Measurements from ENCODE around the gene RAD51AP1.

Gene RAD51AP1

GRCh38 chr12:4539167-4539870, 629 bp downstream of the RAD51AP1 start:
- peak overlapping the region; percentile 58 for H2BK5ac ChIP-seq (ENCODE audit: low read length)
- peak overlapping the region; percentile 48 for H4K5ac ChIP-seq (ENCODE audit: low read length)
- WGBS (ENCODE audit: extremely low coverage, insufficient coverage, low lambda C conversion rate) = no CpG with 5 or more reads among the region's 16 CpGs
- H3K18ac ChIP-seq (ENCODE audit: low read length) = no peak overlapping the region
- no peak overlapping the region for H3K4ac ChIP-seq (ENCODE audit: low read depth, low read length)
- H3K4me1 ChIP-seq (ENCODE audit: control insufficient read depth, low read depth, low read length) = no peaks in the 10 kb centered on the region
- peaks cover 6% of the 10 kb centered on the region for H3K79me1 ChIP-seq (ENCODE audit: low read length)
- no peaks in the 10 kb centered on the region for H3K36me3 ChIP-seq (ENCODE audit: control insufficient read depth, insufficient read depth, low read length)
- peaks cover 15% of the 10 kb centered on the region for H3K79me2 ChIP-seq (ENCODE audit: control insufficient read depth, insufficient read depth, low read length)
- no peaks in the 10 kb centered on the region for H3K27me3 ChIP-seq (ENCODE audit: insufficient read depth, low read length, poor library complexity)
- no peak for DNase-seq
- H3K4me2 ChIP-seq (ENCODE audit: low read length) = peak overlapping the region; percentile 56
- H3K4me3 ChIP-seq (ENCODE audit: low read length) = peak overlapping the region; percentile 98
- H2BK120ac ChIP-seq (ENCODE audit: low read depth, low read length) = no peak overlapping the region
- H2AK5ac ChIP-seq (ENCODE audit: low read length) = no peak overlapping the region
- peak overlapping the region; percentile 97 for H3K9ac ChIP-seq (ENCODE audit: low read length)
- no peak overlapping the region for H3K23ac ChIP-seq (ENCODE audit: low read length)
- no peak overlapping the region for H4K8ac ChIP-seq (ENCODE audit: low read depth, low read length)
- no peak overlapping the region for H2BK15ac ChIP-seq (replicated peaks; ENCODE audit: low read depth)
- H3K27ac ChIP-seq (ENCODE audit: low read depth, low read length) = no peak overlapping the region
- H3K56ac ChIP-seq (ENCODE audit: low read length) = peak overlapping the region; percentile 99

GRCh38 chr12:4540170-4540569, 1.5 kb downstream of the RAD51AP1 start:
- no peaks in the 10 kb centered on the region for H3K27me3 ChIP-seq (ENCODE audit: insufficient read depth, low read length, poor library complexity)
- H3K27ac ChIP-seq (ENCODE audit: low read depth, low read length) = no peak overlapping the region
- no peak overlapping the region for H4K5ac ChIP-seq (ENCODE audit: low read length)
- no peak overlapping the region for H3K4me2 ChIP-seq (ENCODE audit: low read length)
- H3K56ac ChIP-seq (ENCODE audit: low read length) = peak overlapping the region; percentile 17
- peaks cover 15% of the 10 kb centered on the region for H3K79me2 ChIP-seq (ENCODE audit: control insufficient read depth, insufficient read depth, low read length)
- WGBS (ENCODE audit: extremely low coverage, insufficient coverage, low lambda C conversion rate) = no CpG with 5 or more reads among the region's 3 CpGs
- H3K4me1 ChIP-seq (ENCODE audit: control insufficient read depth, low read depth, low read length) = no peaks in the 10 kb centered on the region
- H3K79me1 ChIP-seq (ENCODE audit: low read length) = peaks cover 5% of the 10 kb centered on the region
- DNase-seq = no peak
- H2AK5ac ChIP-seq (ENCODE audit: low read length) = no peak overlapping the region
- no peak overlapping the region for H2BK15ac ChIP-seq (replicated peaks; ENCODE audit: low read depth)
- no peak overlapping the region for H2BK5ac ChIP-seq (ENCODE audit: low read length)
- no peak overlapping the region for H3K4me3 ChIP-seq (ENCODE audit: low read length)
- H3K4ac ChIP-seq (ENCODE audit: low read depth, low read length) = no peak overlapping the region
- no peak overlapping the region for H2BK120ac ChIP-seq (ENCODE audit: low read depth, low read length)
- H4K8ac ChIP-seq (ENCODE audit: low read depth, low read length) = no peak overlapping the region
- no peak overlapping the region for H3K18ac ChIP-seq (ENCODE audit: low read length)
- H3K9ac ChIP-seq (ENCODE audit: low read length) = peak overlapping the region; percentile 97
- no peaks in the 10 kb centered on the region for H3K36me3 ChIP-seq (ENCODE audit: control insufficient read depth, insufficient read depth, low read length)
- no peak overlapping the region for H3K23ac ChIP-seq (ENCODE audit: low read length)

GRCh38 chr12:4540638-4541037, 1.9 kb downstream of the RAD51AP1 start:
- Histone ChIP-seq H3K36me3 (ENCODE audit: control insufficient read depth, insufficient read depth, low read length) (no peaks in the 10 kb centered on the region), H2BK15ac (replicated peaks; ENCODE audit: low read depth) (no peak overlapping the region), H2BK5ac (ENCODE audit: low read length) (no peak overlapping the region), H3K79me1 (ENCODE audit: low read length) (peaks cover 5% of the 10 kb centered on the region), H3K56ac (ENCODE audit: low read length) (no peak overlapping the region), H2AK5ac (ENCODE audit: low read length) (no peak overlapping the region), H3K18ac (ENCODE audit: low read length) (no peak overlapping the region), H3K9ac (ENCODE audit: low read length) (no peak overlapping the region), H3K4me3 (ENCODE audit: low read length) (no peak overlapping the region), H3K27ac (ENCODE audit: low read depth, low read length) (no peak overlapping the region), H3K79me2 (ENCODE audit: control insufficient read depth, insufficient read depth, low read length) (peaks cover 15% of the 10 kb centered on the region), H3K23ac (ENCODE audit: low read length) (no peak overlapping the region), H2BK120ac (ENCODE audit: low read depth, low read length) (no peak overlapping the region), H3K4me1 (ENCODE audit: control insufficient read depth, low read depth, low read length) (no peaks in the 10 kb centered on the region), H3K4me2 (ENCODE audit: low read length) (no peak overlapping the region), H3K4ac (ENCODE audit: low read depth, low read length) (no peak overlapping the region), H4K5ac (ENCODE audit: low read length) (no peak overlapping the region), H4K8ac (ENCODE audit: low read depth, low read length) (no peak overlapping the region), H3K27me3 (ENCODE audit: insufficient read depth, low read length, poor library complexity) (no peaks in the 10 kb centered on the region)
- no CpG with 5 or more reads among the region's 2 CpGs for WGBS (ENCODE audit: extremely low coverage, insufficient coverage, low lambda C conversion rate)
- no peak for DNase-seq

- Histone ChIP-seq H3K4me3 (ENCODE audit: low read length) (no peak overlapping the region), H3K36me3 (ENCODE audit: control insufficient read depth, insufficient read depth, low read length) (no peaks in the 10 kb centered on the region), H3K79me1 (ENCODE audit: low read length) (no peaks in the 10 kb centered on the region), H3K4me1 (ENCODE audit: control insufficient read depth, low read depth, low read length) (no peaks in the 10 kb centered on the region), H2AK5ac (ENCODE audit: low read length) (no peak overlapping the region), H3K9ac (ENCODE audit: low read length) (no peak overlapping the region), H3K27me3 (ENCODE audit: insufficient read depth, low read length, poor library complexity) (no peaks in the 10 kb centered on the region), H3K27ac (ENCODE audit: low read depth, low read length) (no peak overlapping the region), H3K79me2 (ENCODE audit: control insufficient read depth, insufficient read depth, low read length) (peaks cover 1% of the 10 kb centered on the region), H3K4ac (ENCODE audit: low read depth, low read length) (no peak overlapping the region), H3K18ac (ENCODE audit: low read length) (no peak overlapping the region), H4K5ac (ENCODE audit: low read length) (no peak overlapping the region), H2BK120ac (ENCODE audit: low read depth, low read length) (no peak overlapping the region), H3K56ac (ENCODE audit: low read length) (no peak overlapping the region), H3K23ac (ENCODE audit: low read length) (no peak overlapping the region), H3K4me2 (ENCODE audit: low read length) (no peak overlapping the region), H4K8ac (ENCODE audit: low read depth, low read length) (no peak overlapping the region), H2BK5ac (ENCODE audit: low read length) (no peak overlapping the region), H2BK15ac (replicated peaks; ENCODE audit: low read depth) (no peak overlapping the region)
- DNase-seq = no peak
- no CpG with 5 or more reads among the region's 1 CpG for WGBS (ENCODE audit: extremely low coverage, insufficient coverage, low lambda C conversion rate)
Measured at GRCh38 chr12:4545195-4545594, 6.5 kb downstream of the RAD51AP1 start.

- Histone ChIP-seq H3K4me2 (ENCODE audit: low read length) (no peak overlapping the region), H3K79me1 (ENCODE audit: low read length) (no peaks in the 10 kb centered on the region), H3K36me3 (ENCODE audit: control insufficient read depth, insufficient read depth, low read length) (peaks cover 2% of the 10 kb centered on the region), H2BK15ac (replicated peaks; ENCODE audit: low read depth) (no peak overlapping the region), H2BK5ac (ENCODE audit: low read length) (no peak overlapping the region), H3K79me2 (ENCODE audit: control insufficient read depth, insufficient read depth, low read length) (no peaks in the 10 kb centered on the region), H3K4ac (ENCODE audit: low read depth, low read length) (no peak overlapping the region), H3K27me3 (ENCODE audit: insufficient read depth, low read length, poor library complexity) (no peaks in the 10 kb centered on the region), H3K9ac (ENCODE audit: low read length) (no peak overlapping the region), H4K5ac (ENCODE audit: low read length) (no peak overlapping the region), H2AK5ac (ENCODE audit: low read length) (no peak overlapping the region), H4K8ac (ENCODE audit: low read depth, low read length) (no peak overlapping the region), H3K4me1 (ENCODE audit: control insufficient read depth, low read depth, low read length) (no peaks in the 10 kb centered on the region), H3K56ac (ENCODE audit: low read length) (no peak overlapping the region), H3K4me3 (ENCODE audit: low read length) (no peak overlapping the region), H3K23ac (ENCODE audit: low read length) (no peak overlapping the region), H2BK120ac (ENCODE audit: low read depth, low read length) (no peak overlapping the region), H3K18ac (ENCODE audit: low read length) (no peak overlapping the region), H3K27ac (ENCODE audit: low read depth, low read length) (no peak overlapping the region)
- no CpG with 5 or more reads among the region's 1 CpG for WGBS (ENCODE audit: extremely low coverage, insufficient coverage, low lambda C conversion rate)
- DNase-seq = no peak
Measured at GRCh38 chr12:4552191-4552590, 13.5 kb downstream of the RAD51AP1 start.

- Histone ChIP-seq H4K8ac (ENCODE audit: low read depth, low read length) (no peak overlapping the region), H3K18ac (ENCODE audit: low read length) (no peak overlapping the region), H3K4me3 (ENCODE audit: low read length) (no peak overlapping the region), H3K4ac (ENCODE audit: low read depth, low read length) (no peak overlapping the region), H2BK5ac (ENCODE audit: low read length) (no peak overlapping the region), H3K79me1 (ENCODE audit: low read length) (no peaks in the 10 kb centered on the region), H3K23ac (ENCODE audit: low read length) (no peak overlapping the region), H3K27ac (ENCODE audit: low read depth, low read length) (no peak overlapping the region), H3K4me2 (ENCODE audit: low read length) (no peak overlapping the region), H3K56ac (ENCODE audit: low read length) (no peak overlapping the region), H4K5ac (ENCODE audit: low read length) (no peak overlapping the region), H3K4me1 (ENCODE audit: control insufficient read depth, low read depth, low read length) (no peaks in the 10 kb centered on the region), H3K36me3 (ENCODE audit: control insufficient read depth, insufficient read depth, low read length) (peaks cover 2% of the 10 kb centered on the region), H2AK5ac (ENCODE audit: low read length) (no peak overlapping the region), H2BK15ac (replicated peaks; ENCODE audit: low read depth) (no peak overlapping the region), H3K27me3 (ENCODE audit: insufficient read depth, low read length, poor library complexity) (no peaks in the 10 kb centered on the region), H3K79me2 (ENCODE audit: control insufficient read depth, insufficient read depth, low read length) (no peaks in the 10 kb centered on the region), H3K9ac (ENCODE audit: low read length) (no peak overlapping the region), H2BK120ac (ENCODE audit: low read depth, low read length) (no peak overlapping the region)
- DNase-seq = no peak
- WGBS (ENCODE audit: extremely low coverage, insufficient coverage, low lambda C conversion rate) = no CpG with 5 or more reads among the region's 4 CpGs
Measured at GRCh38 chr12:4553943-4554342, 15.3 kb downstream of the RAD51AP1 start.

Measured in mesendoderm (in vitro differentiated cells).